ENCODE measurements around the gene TAF5L.
"Not testable (repeated sequence)": the region's sequence is repeated elsewhere in the genome, so short reads cannot be mapped to it uniquely, and the experiment has no call there.

Gene TAF5L

DNA sequence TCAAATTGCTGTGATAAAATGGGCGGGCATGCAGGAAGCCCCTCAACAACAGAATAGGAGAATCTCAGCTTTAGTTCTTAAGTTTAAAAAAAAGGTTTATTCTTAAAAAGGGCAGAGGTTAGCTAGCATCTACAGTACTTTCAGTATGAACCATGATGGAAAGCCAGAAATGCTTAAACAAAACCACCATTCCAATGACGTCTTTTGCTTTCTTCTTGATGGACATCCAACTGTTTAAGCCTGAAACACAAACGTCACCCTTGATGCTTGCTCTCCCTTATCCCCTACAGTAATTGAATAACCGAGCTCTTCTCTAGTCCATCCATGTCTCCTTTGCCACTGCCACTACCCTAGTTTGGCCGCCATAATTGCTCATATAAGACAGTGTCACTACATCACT, 25.7 kb downstream of the TAF5L start:
- no peak for DNase-seq

DNA sequence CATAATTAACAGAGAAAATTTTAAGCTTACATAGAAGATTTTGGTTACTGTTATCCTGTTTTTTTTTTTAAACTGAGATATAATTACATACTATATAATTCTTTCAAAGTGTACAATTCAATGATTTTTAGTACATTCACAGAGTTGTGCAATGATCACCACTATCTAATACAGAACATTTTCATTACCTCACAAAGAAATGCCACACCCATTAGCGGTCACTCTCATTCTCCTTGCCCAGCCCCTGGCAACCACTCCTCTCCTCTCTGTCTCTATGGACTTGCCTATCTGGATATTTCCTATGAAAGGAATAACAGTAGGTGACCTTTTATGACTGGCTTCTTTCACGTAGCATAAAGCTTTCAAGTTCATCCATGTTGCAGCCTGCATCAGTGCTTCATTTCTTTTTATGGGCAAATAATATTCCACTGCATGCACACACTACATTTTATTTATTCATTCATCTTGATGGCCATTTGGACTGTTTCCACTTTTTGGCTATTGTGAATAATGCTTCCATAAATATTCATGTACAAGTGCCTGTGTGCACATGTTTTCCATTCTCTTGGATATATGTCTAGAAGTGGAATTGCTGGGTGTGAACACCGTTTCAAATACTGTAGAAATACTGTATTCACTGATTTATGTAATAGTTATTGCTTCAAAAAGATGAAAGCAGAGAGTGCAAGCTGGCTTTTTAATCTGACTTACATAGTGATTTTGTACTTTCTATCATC, 26.5 kb downstream of the TAF5L start:
- no peak for DNase-seq

DNA sequence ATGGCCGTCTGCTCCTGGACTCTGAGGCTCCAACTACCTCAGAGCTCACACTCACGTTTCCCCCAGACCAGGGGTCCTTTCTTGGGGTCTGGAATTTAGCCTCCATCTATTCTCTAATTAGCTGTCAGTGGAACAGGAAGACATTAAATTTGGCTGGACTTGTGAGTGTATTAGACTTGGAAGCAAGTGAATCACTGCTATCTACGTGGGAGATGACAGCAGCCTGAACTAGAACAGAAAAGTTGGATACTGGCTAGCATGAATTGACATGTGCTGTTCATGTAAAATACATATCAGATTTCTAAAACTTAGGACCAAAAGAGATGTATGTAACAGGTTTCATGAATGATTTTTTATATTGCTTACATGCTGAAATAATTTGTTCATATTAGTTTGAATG, 28.0 kb downstream of the TAF5L start:
- peak; percentile 50 for DNase-seq

DNA sequence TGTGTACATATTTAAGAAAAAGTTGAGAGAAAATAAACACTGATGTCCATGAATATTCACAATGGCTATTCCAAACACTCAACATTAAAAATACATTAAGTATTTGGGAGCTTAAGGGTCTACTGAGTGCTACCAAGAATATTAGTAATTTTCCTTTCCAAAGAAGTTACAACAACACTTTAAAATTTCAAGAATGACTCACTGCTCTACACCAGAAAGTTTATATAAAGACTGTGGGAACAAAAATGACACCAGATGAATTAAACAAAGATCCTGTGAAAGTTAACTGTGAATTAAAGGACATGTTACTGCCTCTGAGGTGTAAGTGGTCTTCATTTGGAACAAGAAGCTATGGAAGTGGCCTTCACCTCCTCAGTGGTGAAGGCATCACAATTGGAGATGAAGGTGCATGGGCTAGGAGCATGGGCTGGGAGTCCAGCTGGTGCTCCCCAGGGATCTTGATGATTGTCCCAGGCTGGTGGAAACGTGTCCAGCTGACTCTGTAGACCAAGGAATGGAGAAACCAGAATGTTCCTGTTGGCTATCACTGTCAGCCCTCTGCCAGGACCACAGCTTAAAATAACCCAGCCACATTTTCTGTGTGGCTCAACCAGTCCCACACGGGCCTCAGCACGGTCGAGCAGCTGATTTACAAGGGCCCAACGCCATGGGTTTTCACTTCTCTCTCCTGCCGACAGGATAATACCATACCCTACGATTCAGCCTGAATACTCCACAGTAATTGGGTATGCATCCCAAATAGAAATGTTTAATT, 28.8 kb downstream of the TAF5L start:
- DNase-seq, result peak; percentile 77

DNA sequence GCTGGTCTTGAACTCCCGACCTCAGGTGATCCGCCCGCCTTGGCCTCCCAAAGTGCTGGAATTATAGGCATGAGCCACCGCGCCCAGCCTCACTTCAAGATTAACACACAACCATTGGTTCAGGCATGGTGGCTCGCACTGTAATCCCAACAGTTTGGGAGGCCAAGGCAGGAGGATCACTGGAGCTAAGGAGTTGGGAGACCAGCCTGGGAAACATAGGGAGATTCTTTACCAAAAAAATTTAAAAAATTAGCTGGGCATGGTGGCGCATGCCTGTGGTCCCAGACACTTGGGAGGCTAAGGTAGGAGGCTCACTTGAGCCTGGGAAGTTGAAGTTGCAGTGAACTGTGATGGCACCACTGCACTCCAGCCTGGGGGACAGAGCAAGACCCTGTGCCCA, 30.0 kb downstream of the TAF5L start:
- DNase-seq, result not testable (repeated sequence)

DNA sequence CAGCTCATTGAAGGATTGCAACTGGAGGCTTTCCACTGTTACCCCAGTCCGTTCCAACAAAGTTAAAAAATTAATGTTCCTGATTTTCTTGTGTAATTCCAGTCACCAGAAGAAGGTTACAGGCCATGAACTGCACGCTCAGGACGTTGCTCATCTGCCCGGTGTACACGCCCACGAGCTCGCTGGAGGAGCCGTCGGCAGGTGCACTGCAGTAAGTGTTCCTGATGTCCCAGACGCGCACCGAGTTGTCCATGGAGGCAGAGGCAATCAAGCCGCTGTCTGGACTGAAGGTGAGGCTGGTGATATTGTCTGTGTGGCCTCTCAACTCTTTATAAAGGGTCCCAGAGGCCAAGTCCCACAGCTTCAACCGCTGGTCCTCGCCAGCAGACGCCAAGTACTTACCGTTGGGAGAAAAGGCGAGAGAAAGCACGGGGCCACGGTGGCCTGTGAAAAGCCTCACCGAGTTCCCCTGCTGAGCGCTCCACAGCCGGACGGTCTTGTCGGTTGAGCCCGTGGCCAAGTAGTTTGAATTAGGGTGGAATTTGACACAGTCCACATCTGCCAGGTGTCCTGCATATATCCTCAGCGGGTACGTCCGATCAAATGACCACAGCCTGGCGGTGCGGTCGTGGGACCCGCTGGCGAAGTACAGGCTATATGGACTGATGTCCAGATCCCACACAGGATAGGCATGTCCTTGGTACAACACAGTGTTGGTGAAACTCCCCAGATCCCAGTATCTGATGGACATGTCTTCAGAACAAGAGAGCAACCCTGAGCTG, 31.5 kb downstream of the TAF5L start:
- no peak for DNase-seq

DNA sequence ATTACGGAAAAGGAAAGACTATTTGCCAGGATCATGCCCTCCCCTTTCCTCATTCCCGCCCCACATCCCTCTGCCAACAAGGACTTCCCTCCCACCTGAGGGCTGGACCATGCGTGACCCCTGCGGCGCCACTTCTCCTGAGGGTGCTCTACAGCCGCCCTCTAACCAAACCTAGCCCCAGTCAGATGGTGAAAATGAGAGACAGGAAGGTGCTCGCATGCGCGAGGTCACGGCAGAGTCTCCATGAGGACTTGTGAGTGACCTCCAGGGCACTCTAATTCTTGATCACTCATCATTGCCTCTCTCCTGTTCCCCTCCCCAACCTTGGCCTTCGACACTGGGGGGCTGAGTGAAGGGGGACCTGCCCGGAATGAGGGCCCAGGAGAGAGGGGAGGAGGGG, 32.1 kb downstream of the TAF5L start:
- DNase-seq, result no peak

DNA sequence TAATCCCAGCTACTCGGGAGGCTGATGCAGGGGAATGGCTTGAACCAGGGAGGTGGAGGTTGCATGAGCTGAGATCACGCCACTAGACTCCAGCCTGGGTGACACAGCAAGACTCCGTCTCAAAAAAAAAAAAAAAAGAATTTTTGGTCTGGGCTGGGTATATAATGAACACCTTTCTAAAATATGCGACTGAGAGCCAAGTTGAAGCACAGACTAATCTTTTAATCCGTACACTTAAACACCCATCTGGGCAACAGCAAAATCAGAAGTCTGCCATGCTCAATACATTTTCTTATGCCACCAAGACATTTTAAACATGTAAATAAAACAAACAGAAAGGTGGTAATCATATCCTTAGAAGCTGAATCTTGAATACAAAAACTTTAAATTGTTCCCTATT, 35.8 kb downstream of the TAF5L start:
- DNase-seq, result no peak

DNA sequence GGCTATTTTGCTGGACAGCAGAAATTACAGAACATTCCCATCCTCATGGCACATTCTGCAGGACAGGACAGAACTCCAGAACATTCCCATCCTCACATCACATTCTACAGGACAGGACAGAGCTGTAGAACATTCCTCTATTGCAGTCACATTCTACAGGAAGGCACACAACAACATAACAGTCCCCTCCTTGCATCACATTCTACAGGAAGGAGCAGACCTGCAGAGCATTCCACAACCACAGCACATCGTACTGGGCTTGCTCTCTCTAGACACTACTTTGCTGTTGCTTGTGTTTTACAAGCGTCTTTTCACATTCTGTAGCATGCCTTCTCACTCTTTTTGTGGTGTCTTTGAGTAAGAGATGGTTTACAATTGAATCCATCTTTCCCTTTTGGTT, 40.6 kb downstream of the TAF5L start:
- DNase-seq, result no peak

DNA sequence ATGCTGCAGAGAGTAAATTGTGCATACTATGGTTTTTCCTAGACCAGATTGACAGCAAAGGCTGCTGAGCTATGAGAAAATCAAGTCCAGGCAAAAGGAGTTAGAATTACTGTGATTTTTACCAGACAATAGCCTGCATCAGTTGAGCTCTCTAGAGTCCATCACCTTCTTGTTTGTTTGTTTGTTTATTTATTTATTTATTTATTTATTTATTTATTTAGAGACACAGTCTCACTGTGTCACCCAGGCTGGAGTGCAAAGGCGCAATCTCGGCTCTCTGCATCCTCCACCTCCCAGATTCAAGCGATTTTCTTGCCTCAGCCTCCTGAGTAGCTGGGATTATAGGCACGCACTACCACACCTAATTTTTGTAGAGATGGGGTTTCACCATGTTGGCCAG, 43.2 kb downstream of the TAF5L start:
- DNase-seq, result no peak

DNA sequence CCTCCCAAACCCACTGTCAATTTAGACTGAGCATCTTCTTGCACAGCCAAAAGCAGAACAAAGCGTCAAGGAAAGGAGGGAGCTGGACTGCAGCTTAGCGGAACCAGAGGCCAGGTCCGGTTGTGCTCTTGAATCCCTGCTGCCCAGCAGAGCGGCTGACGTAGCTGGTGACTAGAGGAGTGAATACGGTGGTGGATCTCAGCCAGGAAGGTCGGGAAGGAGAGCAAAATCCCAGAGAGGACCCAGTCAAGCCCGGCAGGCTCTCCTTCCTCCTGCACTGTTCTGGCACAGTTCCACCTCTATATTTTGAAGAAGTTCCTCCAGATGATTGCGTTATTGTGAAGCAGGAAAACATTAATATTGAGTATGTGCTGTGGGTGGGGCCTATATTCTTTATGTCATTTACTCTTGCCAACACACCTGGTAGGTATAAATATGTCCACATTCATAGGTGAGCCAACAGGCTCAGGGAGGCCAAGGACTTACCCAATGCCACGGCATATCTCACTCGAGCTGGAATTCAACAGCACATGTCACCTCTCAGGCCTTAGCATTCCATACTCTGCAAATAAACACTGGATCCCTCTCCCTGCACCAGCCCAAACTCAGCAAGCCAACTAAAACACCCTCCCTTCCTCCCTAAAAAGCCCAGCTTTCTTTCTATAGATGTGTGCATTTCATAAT, 43.8 kb downstream of the TAF5L start:
- peak; percentile 14 for DNase-seq

DNA sequence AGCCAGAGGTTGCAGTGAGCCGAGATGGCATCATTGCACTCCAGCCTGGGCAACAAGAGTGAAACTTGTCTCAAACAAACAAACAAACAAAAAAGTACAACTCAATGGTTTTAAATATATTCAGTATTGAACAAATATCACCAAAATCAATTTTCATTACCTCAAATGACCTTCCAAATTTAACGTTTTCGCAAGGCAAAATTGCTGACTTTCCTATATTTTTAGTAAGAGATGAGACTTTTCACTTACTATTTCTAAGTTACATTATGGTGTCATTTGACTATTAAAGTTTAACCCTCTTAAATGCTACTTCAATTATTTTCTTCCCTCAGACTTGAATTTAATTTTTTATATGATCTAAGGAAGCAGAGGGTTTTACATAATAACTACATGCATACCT, 44.4 kb downstream of the TAF5L start:
- DNase-seq, result no peak

DNA sequence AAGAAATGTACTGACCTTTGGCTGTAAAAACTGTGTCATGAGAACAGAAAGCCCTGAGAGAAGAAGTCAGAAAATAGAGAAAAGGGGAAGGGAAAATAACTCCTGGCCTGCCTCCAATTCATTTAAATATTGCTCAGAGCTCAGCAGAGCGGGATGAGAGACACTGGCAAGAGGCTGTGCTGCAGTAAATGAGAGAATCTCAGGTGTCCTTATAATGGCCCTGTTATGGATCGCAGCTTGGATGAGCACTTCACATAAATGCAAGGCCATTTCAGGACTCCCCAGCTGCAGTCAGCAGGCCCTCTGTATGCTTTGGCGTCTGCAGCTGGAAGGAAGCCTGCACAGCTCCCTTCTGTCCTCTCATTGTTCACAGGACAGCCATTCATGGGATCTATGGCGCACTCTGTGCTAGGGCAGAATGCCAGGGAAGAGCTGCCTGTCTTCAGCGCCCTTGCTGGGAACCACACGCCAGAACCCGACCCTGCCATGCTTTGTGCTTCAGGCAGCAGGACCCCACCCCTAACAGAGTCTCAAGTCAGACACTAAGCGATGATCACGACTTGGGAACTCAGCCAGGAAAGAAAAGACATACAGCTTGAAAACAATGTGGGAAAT, 46.8 kb downstream of the TAF5L start:
- no peak for DNase-seq

DNA sequence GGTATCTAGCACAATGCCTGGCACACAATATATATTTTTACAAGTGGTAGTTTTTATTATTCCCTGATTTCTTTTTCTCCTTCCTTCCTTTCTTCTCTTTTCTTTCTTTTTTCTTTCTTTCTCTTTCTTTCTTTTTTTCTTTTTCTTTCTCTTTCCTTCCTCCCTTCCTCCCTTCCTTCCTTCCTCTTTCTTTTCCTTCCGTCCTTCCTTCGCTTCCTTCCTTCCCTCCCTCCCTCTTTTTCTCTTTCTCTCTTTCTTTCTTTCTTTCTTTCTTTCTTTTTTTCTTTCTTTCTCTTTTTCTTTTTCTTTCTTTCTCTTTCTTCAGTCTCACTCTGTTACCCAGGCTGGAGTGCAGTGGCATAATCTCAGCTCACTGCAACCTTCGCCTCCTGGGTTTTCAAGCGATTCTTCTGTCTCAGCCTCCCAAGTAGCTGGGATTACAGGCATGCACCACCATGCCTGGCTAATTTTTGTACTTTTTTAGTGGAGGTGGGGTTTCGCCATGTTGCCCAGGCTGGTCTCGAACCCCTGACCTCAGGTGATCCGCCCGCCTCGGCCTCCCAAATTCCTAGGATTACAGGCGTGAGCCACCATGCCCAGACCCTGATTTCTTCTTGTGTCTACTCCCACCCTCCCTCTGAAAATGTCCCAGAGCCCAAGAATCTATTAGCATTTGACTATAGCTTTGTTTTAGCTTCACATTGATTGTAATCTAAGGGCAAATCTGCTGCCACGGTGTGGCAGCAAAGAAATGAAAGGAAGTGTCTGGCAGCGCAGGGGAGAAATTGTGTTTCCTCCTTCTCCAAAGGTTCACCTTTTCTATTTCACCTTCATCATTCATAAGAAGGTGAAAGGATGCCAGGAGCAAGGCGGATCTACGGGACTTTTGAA, 47.5 kb downstream of the TAF5L start:
- no peak for DNase-seq

DNA sequence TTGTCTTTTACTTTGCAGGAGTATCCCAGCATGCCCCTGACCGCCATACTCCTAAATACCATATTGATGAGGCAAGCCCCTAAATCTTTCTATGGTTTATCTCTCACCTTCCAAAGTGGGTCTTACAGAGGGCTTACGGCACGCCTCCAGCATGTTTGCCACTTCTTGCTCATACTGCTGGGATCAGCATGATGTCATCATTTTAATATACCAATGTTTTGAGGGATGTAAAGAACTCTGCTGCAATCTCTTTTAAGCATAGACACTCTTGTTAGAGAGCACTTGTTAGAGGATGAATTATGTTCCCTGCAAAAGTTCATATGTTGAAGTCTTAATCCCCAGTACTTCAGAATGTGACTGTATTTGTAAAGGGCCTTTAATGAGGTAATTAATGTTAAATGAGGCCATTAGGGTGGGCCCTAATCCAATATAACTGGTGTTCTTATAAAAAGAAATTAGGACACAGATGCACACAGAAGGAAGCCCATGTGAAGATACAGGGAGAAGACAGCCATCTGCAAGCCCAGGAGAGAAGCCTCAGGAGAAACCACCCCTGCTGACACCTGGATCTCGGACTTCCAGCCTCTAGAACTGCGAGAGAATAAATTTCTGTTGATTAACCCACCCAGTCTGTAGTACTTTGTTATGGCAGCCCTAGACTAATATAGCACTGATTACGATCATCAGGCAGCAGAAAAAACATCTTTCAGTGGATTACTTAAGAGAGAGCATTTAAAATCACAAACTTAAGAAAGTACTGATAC, 51.1 kb downstream of the TAF5L start:
- DNase-seq, result no peak

DNA sequence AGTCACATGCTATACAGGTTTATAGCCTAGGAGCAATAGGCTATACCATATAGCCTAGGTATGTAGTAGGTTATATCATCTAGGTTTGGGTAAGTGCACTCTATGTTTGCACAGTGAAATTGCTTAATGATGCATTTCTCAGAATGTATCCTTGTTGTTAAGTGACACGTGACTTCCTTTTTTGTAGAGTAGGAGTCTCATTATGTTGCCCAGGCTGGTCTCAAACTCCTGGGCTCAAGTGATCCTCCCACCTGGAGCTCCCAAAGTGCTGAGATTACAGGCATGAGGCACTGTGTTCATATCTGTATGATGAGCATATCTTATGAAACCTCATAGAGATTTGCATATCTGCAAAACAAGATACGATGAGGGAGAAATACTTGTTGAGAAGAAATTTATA, 53.6 kb downstream of the TAF5L start:
- no peak for DNase-seq

DNA sequence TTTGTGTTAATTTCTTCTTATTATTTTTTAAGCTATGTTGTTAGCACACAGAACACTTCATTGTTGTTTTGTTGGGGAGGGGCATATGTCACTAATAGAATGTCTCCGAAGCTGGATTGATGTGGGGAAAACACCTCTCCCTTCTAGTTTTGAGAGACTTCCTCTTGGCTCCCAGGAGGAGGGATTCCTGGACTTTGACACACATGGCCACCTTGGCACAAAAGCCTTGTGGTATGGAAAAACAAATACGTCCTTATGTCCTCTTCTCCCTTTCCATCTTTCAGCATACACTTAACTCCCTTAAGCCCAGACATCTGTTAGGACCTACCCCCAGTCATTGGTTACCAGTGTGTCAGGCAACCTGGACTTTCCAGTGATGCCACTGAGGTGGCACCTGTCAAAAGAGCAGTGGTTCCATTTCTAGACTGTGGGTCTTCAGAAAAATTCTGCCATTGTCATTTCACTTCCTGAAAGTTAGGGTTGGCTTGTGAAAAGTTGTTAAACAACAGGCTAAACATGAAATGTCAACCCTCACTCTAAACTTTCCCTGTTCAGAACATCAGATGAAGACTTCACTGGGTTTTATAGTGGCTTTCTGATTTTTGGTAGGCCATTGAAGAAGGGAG, 54.9 kb downstream of the TAF5L start:
- no peak for DNase-seq

DNA sequence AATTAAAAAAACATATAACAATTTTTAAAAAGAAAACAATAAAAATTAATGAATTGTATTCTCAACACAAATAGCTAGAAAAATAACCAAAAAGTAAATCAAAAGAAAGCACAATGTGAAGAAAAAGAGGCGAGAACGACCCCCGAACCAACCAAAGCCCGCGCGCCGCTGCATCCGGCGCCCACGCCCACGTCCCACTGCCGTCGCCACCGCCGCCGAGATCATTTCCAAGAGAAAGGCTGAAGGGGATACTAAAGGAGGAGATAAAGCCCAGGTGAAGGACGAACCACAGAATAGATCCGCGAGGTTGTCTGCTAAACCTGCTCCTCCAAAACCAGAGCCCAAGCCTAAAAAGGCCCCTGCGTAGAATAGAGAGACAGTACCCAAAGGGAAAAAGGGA, 55.6 kb downstream of the TAF5L start:
- no peak for DNase-seq

DNA sequence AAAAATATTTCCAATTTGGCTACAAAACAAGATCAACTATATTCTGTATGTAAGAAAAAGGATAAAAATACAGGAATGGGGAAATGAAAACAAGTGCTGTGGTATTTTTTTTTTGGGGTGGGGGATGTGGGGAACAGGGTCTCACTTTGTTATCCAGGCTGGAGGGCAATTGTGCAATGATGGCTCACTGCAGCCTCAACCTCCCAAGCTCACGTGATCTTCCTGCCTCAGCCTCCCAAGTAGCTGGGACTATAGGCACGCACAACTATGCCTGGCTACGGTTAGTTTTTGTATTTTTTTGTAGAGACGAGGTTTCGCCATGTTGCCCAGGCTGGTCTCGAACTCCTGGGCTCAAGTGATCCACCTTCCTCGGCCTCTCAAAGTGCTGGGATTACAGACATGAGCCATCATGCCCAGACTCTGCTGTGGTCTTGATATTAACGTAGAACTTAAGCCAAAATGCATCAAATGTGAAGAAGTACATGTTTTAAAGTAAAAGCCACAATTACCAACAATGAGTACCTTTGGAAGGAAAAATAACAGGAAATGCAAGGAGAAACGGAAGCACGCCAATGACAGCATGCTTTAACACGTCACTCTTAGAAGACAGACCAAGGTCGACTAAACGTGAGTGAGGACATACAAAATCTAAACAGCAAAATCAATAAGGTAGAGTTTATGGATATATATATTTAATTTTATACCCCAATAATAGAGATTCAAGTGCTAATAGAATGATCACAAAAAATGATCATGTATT, 58.6 kb downstream of the TAF5L start:
- no peak for DNase-seq

DNA sequence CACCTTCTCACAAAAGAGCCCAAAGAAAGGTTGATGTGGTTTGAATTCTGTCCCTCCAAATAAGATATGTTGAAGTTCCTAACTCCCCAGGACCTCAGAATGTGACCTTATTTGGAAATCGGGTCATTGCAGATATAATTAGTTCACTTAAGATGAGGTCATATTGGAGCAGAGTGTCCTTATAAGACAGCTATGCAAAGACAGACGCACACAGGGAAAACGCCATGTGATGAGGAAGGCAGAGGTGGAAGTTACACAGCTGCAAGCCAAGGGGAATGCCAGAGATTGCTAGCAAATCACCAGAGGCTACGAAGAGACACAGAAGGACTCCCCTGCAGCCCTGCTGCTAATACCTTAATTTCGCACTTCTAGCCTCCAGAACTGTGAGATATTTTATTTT, 62.2 kb downstream of the TAF5L start:
- no peak for DNase-seq
